Upper lobe of left lung (tissue), 4 donors: ENCODE results near the gene STK35.

ENCODE experiments used
- EP300 ChIP-seq, 4 donors: sonication (generic); formaldehyde crosslinking; IDR thresholded peaks; one replicate each; pipeline ENCODE4 v1.5.1; 2017; ENCODE audit warnings: antibody characterized with exemption in 4 of 4, control low read depth in 2 of 4
- POLR2A ChIP-seq, 4 donors: fragments of 450-650 bp; IDR thresholded peaks; one replicate each; pipeline ENCODE4 v1.5.1; 2016 to 2017; ENCODE audit warnings: antibody characterized with exemption in 4 of 4, mild to moderate bottlenecking in 2 of 4
- POLR2AphosphoS5 ChIP-seq, 2 donors: sonication (generic); formaldehyde crosslinking; IDR thresholded peaks; one replicate each; pipeline ENCODE4 v1.5.1; 2017; ENCODE audit warnings: antibody characterized with exemption in 2 of 2
- TF ChIP-seq, protein P1 (sequence below), 6 experiments: fragments of 450-650 bp in 4 of 6; fragments of 200-600 bp in 2 of 6; sonication (generic) in 2 of 6; IDR thresholded peaks; one replicate each; pipeline ENCODE4 v1.5.1; 2016 to 2019; ENCODE audit warnings: antibody characterized with exemption in 6 of 6

DNA sequence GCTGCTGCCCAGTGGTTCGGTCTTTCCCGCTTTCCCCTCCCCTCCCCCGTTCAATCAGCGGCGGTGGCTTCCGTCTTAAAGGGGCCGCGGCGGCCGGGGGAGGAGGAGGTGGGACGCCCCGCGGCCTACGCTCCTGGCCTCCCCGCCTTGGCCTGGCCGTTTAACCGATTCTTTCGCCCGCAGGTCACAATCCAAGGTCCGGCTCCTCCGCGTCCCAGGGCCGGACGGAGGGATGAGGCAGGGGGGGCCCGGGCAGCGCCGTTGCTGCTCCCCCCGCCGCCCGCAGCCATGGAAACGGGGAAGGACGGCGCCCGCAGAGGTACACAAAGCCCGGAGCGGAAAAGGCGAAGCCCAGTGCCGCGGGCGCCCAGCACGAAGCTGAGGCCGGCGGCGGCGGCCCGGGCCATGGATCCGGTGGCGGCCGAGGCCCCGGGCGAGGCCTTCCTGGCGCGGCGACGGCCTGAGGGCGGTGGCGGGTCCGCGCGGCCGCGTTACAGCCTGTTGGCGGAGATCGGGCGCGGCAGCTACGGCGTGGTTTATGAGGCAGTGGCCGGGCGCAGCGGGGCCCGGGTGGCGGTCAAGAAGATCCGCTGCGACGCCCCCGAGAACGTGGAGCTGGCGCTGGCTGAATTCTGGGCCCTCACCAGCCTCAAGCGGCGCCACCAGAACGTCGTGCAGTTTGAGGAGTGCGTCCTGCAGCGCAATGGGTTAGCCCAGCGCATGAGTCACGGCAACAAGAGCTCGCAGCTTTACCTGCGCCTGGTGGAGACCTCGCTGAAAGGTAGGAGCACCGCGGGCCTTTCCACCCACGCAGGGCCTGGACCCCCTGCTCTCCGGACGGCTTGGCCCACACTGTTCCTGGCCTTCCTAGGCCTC lies 1.2 kb downstream of the STK35 start:
- TF ChIP-seq, protein P1, sequence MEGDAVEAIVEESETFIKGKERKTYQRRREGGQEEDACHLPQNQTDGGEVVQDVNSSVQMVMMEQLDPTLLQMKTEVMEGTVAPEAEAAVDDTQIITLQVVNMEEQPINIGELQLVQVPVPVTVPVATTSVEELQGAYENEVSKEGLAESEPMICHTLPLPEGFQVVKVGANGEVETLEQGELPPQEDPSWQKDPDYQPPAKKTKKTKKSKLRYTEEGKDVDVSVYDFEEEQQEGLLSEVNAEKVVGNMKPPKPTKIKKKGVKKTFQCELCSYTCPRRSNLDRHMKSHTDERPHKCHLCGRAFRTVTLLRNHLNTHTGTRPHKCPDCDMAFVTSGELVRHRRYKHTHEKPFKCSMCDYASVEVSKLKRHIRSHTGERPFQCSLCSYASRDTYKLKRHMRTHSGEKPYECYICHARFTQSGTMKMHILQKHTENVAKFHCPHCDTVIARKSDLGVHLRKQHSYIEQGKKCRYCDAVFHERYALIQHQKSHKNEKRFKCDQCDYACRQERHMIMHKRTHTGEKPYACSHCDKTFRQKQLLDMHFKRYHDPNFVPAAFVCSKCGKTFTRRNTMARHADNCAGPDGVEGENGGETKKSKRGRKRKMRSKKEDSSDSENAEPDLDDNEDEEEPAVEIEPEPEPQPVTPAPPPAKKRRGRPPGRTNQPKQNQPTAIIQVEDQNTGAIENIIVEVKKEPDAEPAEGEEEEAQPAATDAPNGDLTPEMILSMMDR (IDR thresholded peaks at IDR 0.05), result peak in 1 of 6 experiments; percentile 1
- TF ChIP-seq POLR2A (IDR thresholded peaks at IDR 0.05) (peak; percentile 19 to 90 (median 72)), POLR2AphosphoS5 (IDR thresholded peaks at IDR 0.05) (peak; percentile 88 to 93), EP300 (IDR thresholded peaks at IDR 0.05) (no peak)
